GM18951 (cell line): ENCODE data around the gene CARNS1.

Source experiments
- POLR2A ChIP-seq: IDR thresholded peaks from 4 replicates; pipeline ENCODE4 v1.6.1; 2011; ENCODE audit warnings: mild to moderate bottlenecking; ENCODE audit not compliant: insufficient read length, insufficient read depth; ENCODE audit errors: extremely low read depth
- in situ Hi-C: fragments of 300-500 bp; cut with MboI; formaldehyde crosslinking; loops from one replicate; pipeline ENCODE4 v1.12.0; 2022; ENCODE audit warnings: low sequenced_read_pairs, mixed read lengths, inconsistent platforms; ENCODE audit not compliant: unreplicated experiment

CARNS1 gene

DNA sequence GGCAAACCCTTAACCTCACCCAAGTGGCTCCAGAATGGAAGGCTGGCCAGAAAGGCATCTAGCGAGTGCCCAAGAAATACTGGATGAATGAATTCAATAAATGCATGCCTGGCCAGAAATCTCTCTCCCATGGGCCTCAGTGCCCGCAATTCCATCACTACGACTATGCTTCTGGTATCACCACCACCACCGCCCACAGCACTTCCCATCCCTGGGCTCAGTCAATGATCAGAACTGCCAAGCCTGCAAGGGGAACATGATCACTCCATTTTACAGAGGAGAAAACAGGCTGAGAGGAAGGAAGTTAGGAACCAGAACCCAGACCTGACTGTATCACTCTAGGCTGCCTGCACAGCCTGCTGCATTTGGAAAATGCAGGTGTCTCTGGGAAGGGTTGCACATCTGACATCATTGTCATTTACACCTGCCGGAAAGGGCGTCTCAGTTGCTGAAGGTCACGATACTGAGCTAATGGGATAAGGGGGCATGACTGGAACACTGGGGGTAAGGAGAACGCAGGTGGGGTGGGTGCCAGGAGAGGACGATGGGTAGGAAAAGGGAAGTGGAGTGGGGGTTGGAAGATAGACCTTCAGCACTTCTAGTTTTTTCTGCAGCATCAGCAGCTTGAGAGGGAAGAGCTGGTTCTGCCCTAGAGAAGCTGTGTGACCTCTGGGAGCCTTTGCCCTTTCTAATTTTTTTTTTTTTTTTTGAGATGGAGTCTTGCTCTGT, 33.8 kb downstream of the CARNS1 start:
- no peak for TF ChIP-seq POLR2A
- in situ Hi-C loops = no loop called here

DNA sequence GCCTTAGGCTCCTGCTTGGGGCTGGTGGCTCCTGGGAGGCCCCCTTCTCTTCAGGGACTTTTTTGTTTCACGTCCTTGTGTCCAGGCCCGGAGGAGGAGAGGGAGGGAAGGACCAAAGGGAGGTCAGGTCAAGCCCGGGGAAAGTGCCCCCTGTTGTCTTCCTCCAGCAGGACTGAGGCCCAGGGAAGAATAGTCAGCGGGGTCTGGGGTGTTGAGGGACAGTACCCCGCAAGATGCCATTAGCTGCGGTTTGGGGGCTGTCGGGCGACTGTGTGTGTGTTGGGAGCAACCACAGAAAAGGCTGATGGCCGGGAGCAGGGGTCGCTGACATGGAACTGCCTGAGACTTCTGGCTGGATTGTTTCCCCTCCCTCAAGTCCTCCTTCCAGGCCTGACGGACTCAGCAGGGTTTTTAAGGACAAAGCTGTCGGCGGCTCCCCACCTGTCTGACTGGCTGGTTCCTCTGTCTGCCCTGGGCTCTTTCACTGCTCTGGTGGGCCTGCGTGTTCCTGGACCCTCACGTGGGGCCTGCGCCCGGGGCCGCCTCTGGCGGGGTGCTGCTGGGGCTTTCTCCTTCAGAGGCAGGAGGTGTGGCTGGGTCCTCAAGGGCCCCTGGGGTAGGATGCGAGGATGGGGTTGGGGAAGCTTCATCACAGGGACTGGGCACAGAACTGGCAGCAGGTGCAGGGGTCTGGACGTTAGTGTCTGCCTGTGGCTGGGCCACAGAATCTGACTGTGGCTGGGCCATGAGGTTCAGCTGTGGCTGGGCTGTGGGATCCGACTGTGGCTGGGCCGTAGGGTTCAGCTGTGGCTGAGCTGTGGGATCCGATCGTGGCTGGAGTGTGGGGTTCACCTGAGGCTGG, 35.5 kb downstream of the CARNS1 start:
- in situ Hi-C loops = no loop called here
- TF ChIP-seq POLR2A = no peak

GRCh38 chr11:67451658-67451976, 36.1 kb downstream of the CARNS1 start:
- in situ Hi-C loops = no loop called here
- TF ChIP-seq POLR2A = no peak

- in situ Hi-C loops = no loop called here
- TF ChIP-seq POLR2A = no peak
Measured at GRCh38 chr11:67452141-67452952, 36.9 kb downstream of the CARNS1 start, which contains the start of gene GPR152. GPR152 (minus strand) TSS chr11:67452729; CDS start chr11:67452724, 5 bp downstream.

DNA sequence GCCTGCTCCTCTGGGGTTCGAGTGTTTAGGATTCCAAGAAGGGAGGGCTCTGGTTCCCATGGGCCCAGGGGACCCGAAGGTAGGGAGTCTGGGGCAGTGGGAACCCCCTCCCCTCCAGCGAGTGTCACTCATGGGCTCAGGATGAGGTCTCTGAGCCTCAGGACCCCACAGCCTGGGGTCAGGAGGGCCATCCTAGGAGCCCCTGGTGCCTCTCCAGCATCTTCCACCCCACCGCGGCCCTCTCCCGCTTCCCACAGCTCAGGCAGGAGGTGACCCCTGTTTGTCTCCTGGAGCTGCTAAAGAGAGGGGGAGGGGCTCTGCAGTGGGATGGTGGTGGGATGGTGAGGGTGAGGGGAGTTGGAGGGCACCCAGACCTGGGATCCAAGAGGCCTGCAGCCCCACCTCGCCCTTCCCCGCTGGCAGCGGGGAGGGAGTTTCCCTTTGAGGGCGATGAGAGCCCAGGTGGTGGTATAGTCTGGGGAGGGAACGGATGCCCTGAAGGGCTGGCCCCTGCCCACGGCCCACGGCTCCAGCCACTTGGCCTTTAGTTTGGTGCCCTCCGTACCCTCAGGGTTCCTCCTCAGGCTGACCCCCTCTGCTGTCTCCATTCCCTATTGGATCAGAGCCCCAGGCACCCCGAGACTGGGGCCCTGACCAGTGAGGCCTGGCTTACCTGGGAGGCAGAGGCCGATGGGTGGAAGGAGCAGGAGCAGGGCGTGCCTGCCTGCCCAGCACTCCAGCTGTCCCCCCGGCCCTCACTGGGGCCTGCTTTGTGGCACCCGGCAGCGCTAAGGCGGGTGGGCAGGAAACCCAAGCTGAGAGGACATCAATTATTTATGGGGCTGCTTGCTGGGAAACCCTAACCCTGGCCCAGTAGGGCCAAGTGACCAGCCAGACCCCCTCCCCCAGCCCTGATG, 38.6 kb downstream of the CARNS1 start:
- no peak for TF ChIP-seq POLR2A
- in situ Hi-C loops = no loop called here

DNA sequence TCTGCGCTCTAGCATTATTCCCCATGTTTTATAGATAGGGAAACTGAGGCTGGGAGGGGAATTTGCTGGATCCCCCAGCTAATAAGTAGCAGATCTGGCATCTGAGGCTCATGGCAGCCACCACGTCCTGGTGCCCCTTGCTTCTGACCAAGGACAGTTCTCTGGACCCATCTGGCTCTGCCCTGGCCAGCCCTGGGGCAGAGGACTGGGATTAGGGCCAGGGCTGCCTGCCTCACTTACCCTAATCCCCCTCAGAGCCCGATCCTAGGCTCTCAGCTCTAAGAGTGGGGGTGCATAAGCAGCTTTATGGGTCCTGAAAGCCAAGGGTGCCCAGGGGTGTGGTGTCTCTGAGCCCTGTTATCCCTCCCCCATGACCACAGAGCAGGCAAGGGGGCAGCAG, 39.6 kb downstream of the CARNS1 start, which contains the start of gene CABP4:
TSS of gene CABP4 (plus strand) at position 301 of the 400 bp plus-strand sequence. CDS start at position 371, 70 bp downstream.
- in situ Hi-C loops = no loop called here
- TF ChIP-seq POLR2A = no peak

- in situ Hi-C loops = no loop called here
- no peak for TF ChIP-seq POLR2A
Measured at GRCh38 chr11:67456068-67456705, 40.7 kb downstream of the CARNS1 start.

GRCh38 chr11:67457453-67457852, 42.0 kb downstream of the CARNS1 start:
- no peak for TF ChIP-seq POLR2A
- in situ Hi-C loops = no loop called here

- in situ Hi-C loops = no loop called here
- no peak for TF ChIP-seq POLR2A
Measured at GRCh38 chr11:67458266-67458665, 42.8 kb downstream of the CARNS1 start.

GRCh38 chr11:67463186-67463585, 47.7 kb downstream of the CARNS1 start:
- no peak for TF ChIP-seq POLR2A
- in situ Hi-C loops = no loop called here

DNA sequence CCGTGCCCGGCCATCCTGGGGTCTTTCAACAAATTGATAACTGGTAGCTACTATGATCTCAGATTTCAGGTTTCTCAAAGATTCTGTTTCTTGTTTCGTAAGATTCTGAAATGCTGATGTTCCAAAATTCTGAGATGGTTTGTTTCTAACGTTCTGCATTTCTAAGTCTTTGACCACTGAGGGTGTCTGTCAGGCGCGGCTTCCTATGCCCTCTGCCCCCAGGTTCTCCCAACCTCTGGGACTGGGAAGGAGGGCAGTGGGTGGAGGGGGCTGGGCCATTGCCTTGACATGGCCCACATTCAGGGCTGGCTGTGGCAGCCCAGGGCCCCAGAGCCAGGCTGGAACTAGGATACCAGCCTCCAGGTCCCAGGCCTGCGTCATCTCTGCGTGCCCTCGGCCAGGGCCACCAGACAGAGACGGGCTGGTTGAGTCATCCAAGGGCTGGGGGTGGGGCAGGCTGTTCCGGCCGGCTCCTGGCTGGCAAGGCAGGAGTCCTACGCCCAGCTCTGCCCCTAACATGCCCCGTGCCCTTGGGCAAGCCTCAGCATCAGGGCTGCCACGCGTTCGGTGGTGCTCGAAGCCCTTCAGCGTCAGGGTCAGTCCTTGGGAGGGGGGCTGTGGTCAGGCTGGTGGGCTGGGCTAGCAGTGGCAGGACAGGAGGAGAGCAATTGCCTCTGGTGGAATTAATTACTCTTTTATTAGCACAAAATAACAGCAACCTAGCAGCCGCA, 48.4 kb downstream of the CARNS1 start:
- in situ Hi-C loops = no loop called here
- no peak for TF ChIP-seq POLR2A

- in situ Hi-C loops = no loop called here
Measured at GRCh38 chr11:67464411-67465188, 49.1 kb downstream of the CARNS1 start.

More at GRCh38 chr11:67464411-67465188, 49.1 kb downstream of the CARNS1 start:
- TF ChIP-seq POLR2A = peak; percentile 90
